Endothelial cell of umbilical vein (primary cell): ENCODE results near the gene TMC6. TPM values are rescaled to one million over a fixed set of nuclear protein-coding genes. Genes with fewer than 3 reads are reported as not detected.

Source experiments
- BruUV-seq: library from RNA; stranded (reverse); fragments of 400-500 nt; replicated peaks from 2 replicates; lab custom pipeline; 2021; lab: Mats Ljungman, UMichigan
- CTCF ChIA-PET: fragments of 300-600, 350-600 bp; sonication (Branson Sonifier 250); formaldehyde crosslinking; loops from one replicate; lab custom pipeline; 2021; ENCODE audit warnings: antibody characterized with exemption, inconsistent platforms; lab: Charles Lee
- POLR2A ChIA-PET: fragments of 300-600, 350-600 bp; sonication (Branson Sonifier 250); formaldehyde crosslinking; loops from one replicate; lab custom pipeline; 2021; ENCODE audit warnings: antibody characterized with exemption, inconsistent platforms; lab: Charles Lee
- DNase-seq: peaks from one replicate; pipeline ENCODE4 v3.0.0-alpha.2; 2011; ENCODE audit warnings: low read depth, low spot score
- FAIRE-seq: peaks from 2 replicates; lab custom pipeline; 2011; peaks lifted over from hg19 to GRCh38; lab: Jason Lieb, UNC
- H2AFZ ChIP-seq: 2 replicates; pipeline ENCODE4 v1.6.0; 2012; ENCODE audit warnings: low read depth, low read length, control low read depth, inconsistent platforms
- H3K27ac ChIP-seq: 2 replicates; pipeline ENCODE4 v1.5.1; 2011; ENCODE audit warnings: low read depth, mild to moderate bottlenecking, control low read depth, low read length, moderate library complexity; ENCODE audit not compliant: insufficient read depth
- H3K27me3 ChIP-seq, 2 experiments: 2 replicates each; pipeline versions ENCODE4 v1.6.0 to v1.6.1; 2011; ENCODE audit warnings: low read length in 2 of 2, mixed read lengths in 1 of 2; ENCODE audit not compliant: control insufficient read depth in 2 of 2, insufficient read depth in 2 of 2
- H3K36me3 ChIP-seq, 2 experiments: 2 replicates in 1 of 2; 3 replicates in 1 of 2; pipeline ENCODE4 v1.5.1; 2011; ENCODE audit warnings: low read length in 2 of 2, mild to moderate bottlenecking in 1 of 2, moderate library complexity in 1 of 2; ENCODE audit not compliant: control insufficient read depth in 2 of 2, insufficient read depth in 2 of 2; ENCODE audit errors: extremely low read depth in 1 of 2
- H3K4me1 ChIP-seq: 3 replicates; pipeline ENCODE4 v1.5.1; 2011; ENCODE audit warnings: mild to moderate bottlenecking, low read length; ENCODE audit not compliant: control insufficient read depth, insufficient read depth; ENCODE audit errors: extremely low read depth
- H3K4me2 ChIP-seq: 2 replicates; pipeline ENCODE4 v1.6.1; 2011; ENCODE audit warnings: low read length, control low read depth, mixed read lengths; ENCODE audit not compliant: insufficient read depth
- H3K4me3 ChIP-seq, 3 experiments: fragments of 200-600 bp in 1 of 3; sonication (generic), shearing (Covaris generic) in 1 of 3; replicated peaks in 1 of 3; 2 replicates each; pipeline ENCODE4 v1.5.1; 2011 to 2016; ENCODE audit warnings: control low read depth in 3 of 3, low read length in 3 of 3, mild to moderate bottlenecking in 2 of 3, inconsistent platforms in 1 of 3, low read depth in 1 of 3, moderate library complexity in 1 of 3; ENCODE audit not compliant: insufficient read depth in 1 of 3
- H3K79me2 ChIP-seq: 2 replicates; pipeline ENCODE4 v1.6.0; 2012; ENCODE audit warnings: low read length, inconsistent platforms; ENCODE audit not compliant: control insufficient read depth, insufficient read depth
- H3K9ac ChIP-seq: replicated peaks from 2 replicates; pipeline ENCODE3; 2011; ENCODE audit warnings: low read length, control low read depth; ENCODE audit not compliant: insufficient read depth; ENCODE audit errors: extremely low read depth
- H3K9me1 ChIP-seq: replicated peaks from 3 replicates; pipeline ENCODE4 v1.6.0; 2011; ENCODE audit warnings: mild to moderate bottlenecking, low read length; ENCODE audit not compliant: control insufficient read depth, insufficient read depth; ENCODE audit errors: extremely low read depth
- H3K9me3 ChIP-seq: replicated peaks from 2 replicates; pipeline ENCODE4 v1.5.1; 2012; ENCODE audit warnings: low read length, inconsistent platforms; ENCODE audit not compliant: control insufficient read depth, insufficient read depth
- H4K20me1 ChIP-seq: replicated peaks from 2 replicates; pipeline ENCODE3; 2011; ENCODE audit warnings: mild to moderate bottlenecking, low read length; ENCODE audit not compliant: control insufficient read depth, insufficient read depth; ENCODE audit errors: extremely low read depth
- GATA2 ChIP-seq: IDR thresholded peaks from 2 replicates; pipeline ENCODE4 v1.7.0; 2011; ENCODE audit warnings: low read depth, mild to moderate bottlenecking, moderate library complexity, mixed read lengths, low read length; ENCODE audit not compliant: insufficient read length, insufficient read depth
- POLR2AphosphoS5 ChIP-seq: IDR thresholded peaks from 2 replicates; pipeline ENCODE4 v1.6.1; 2012; ENCODE audit warnings: low read depth, mild to moderate bottlenecking, control low read depth, low read length, moderate library complexity; ENCODE audit not compliant: insufficient read depth
- dilution Hi-C: fragments of 300-500 bp; cut with MboI; formaldehyde crosslinking; loops from one replicate; pipeline ENCODE4 v1.15.0; 2019; ENCODE audit warnings: low sequenced_read_pairs; ENCODE audit not compliant: extremely low pct_ligation_motif_present
- intact Hi-C: fragments of 100-400 bp; cut with micrococcal nuclease; formaldehyde crosslinking; loops from one replicate; pipeline ENCODE4 v1.10.0; 2022
- polyA plus RNA-seq, 4 experiments: library from polyadenylated mRNA; depleted of rRNA in 3 of 4; stranded (reverse) in 3 of 4; unstranded in 1 of 4; fragments of >200 nt; gene quantifications; 2 replicates each; pipeline versions ENCODE4 v1.2.1 to v1.2.3, GENCODE V29; 2011 to 2012; ENCODE audit warnings: missing spikeins in 1 of 4
- total RNA-seq: library from RNA; stranded (reverse); gene quantifications from 2 replicates; pipeline ENCODE4 v1.2.3, GENCODE V29; 2021
- TF ChIP-seq, protein P1 (sequence below): IDR thresholded peaks from 2 replicates; pipeline ENCODE4 v1.6.1; 2011; ENCODE audit not compliant: insufficient read depth, insufficient read length

Gene TMC6
- total and polyA plus RNA-seq, 2 donors (not counting 3 experiments of a cell fraction or from before 2014, with no cell fraction given) = 23.2 to 72.4 TPM

DNA sequence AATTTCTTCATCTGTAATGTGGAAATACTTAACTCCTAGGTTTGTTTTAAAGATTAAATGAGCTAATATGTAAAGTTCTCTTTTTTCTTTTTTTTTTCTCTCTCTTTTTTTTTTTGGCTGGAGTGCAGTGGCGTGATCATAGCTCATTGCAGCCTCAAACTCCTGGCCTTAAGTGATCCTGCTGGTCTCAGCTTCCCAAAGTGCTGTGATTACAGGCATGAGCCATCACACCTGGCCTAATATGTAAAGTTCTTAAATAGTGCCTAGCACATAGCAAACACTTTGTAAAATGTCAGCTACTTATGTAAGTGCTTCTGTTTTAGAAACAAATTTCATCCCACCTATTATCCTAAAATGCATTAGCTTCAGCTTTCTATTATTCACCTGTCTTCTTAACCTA lies 40.0 kb downstream of the TMC6 start:
- POLR2A ChIA-PET = interaction anchor here (0.6 to 0.7 kb wide), 2 partner anchors 40 to 150 kb away, joined by 4 to 7 read pairs; partner anchors contain the start of gene TMC6

DNA sequence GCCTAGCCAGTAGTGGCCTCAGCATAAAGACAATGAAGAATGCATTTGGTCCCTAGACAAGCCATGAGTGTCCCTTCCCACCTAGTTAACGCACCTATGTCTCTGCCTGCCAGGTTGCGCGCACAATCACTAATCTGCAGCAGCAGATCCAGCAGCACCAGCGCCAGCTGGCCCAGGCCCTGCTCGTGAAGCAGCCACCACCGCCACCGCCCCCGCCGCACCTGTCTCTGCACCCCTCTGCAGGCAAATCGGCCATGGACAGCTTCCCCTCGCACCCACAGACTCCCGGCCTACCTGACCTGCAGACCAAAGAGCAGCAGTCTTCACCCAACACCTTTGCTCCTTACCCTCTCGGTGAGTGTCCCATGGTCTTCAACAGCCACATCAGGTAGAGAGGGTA lies 41.8 kb downstream of the TMC6 start:
- FAIRE-seq = no peak
- no peak overlapping the region for H2AFZ ChIP-seq
- no peak overlapping the region for H3K27ac ChIP-seq
- BruUV-seq = no TSS peak
- ChIA-PET CTCF (interaction anchor here (4.3 kb wide), 1 partner anchor 68 kb away, joined by 116 read pairs; no protein-coding TSS in a partner anchor), POLR2A (no interaction called here)
- no peaks in the 10 kb centered on the region for H3K9me1 ChIP-seq
- no peak for TF ChIP-seq POLR2AphosphoS5
- no peak for TF ChIP-seq GATA2
- H3K36me3 ChIP-seq = peaks cover 6 to 22% of the 10 kb centered on the region in 2 experiments
- dilution Hi-C loops = no loop called here
- no peak for DNase-seq
- no peaks in the 10 kb centered on the region for H3K27me3 ChIP-seq
- H3K4me1 ChIP-seq = no peaks in the 10 kb centered on the region
- H3K9me3 ChIP-seq = no peaks in the 10 kb centered on the region
- H3K4me3 ChIP-seq = no peak overlapping the region
- H4K20me1 ChIP-seq = no peaks in the 10 kb centered on the region
- no peak overlapping the region for H3K4me2 ChIP-seq
- H3K9ac ChIP-seq = no peak overlapping the region
- H3K79me2 ChIP-seq = no peaks in the 10 kb centered on the region
- intact Hi-C loops = no loop called here

More for the DNA sequence above, 40.0 kb downstream of the TMC6 start:
- FAIRE-seq (no peak), DNase-seq (no peak)
- BruUV-seq = no TSS peak
- peaks cover 7 to 28% of the 10 kb centered on the region in 2 experiments for H3K36me3 ChIP-seq
- H3K4me3 ChIP-seq = no peak overlapping the region
- H4K20me1 ChIP-seq = no peaks in the 10 kb centered on the region
- H3K9me1 ChIP-seq = no peaks in the 10 kb centered on the region
- H3K9me3 ChIP-seq = no peaks in the 10 kb centered on the region
- no peaks in the 10 kb centered on the region for H3K79me2 ChIP-seq
- dilution Hi-C loops (no loop called here), intact Hi-C loops (no loop called here)
- H2AFZ ChIP-seq = no peak overlapping the region
- H3K9ac ChIP-seq = no peak overlapping the region
- no peaks in the 10 kb centered on the region for H3K27me3 ChIP-seq
- H3K4me1 ChIP-seq = no peaks in the 10 kb centered on the region
- TF ChIP-seq, protein P1, sequence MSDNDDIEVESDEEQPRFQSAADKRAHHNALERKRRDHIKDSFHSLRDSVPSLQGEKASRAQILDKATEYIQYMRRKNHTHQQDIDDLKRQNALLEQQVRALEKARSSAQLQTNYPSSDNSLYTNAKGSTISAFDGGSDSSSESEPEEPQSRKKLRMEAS = no peak
- CTCF ChIA-PET = interaction anchor here (0.6 to 2.5 kb wide), 6 partner anchors 10 to 163 kb away, joined by 3 to 11 read pairs (median 4); no protein-coding TSS in a partner anchor
- H3K27ac ChIP-seq = no peak overlapping the region
- H3K4me2 ChIP-seq = no peak overlapping the region
